Measurements from ENCODE around the gene STK33. TPM values are rescaled to one million over a fixed set of nuclear protein-coding genes. Genes with fewer than 3 reads are reported as not detected.

The STK33 gene
- total RNA-seq, 1 donor from 2014 or later: 3.4 TPM

- no peaks in the 10 kb centered on the region for H3K27me3 Mint-ChIP-seq (ENCODE audit: low read depth)
These were observed 44.3 kb upstream of the STK33 start for GRCh38 chr11:8638300-8638699.

GRCh38 chr11:8636127-8636526 is 42.1 kb upstream of the STK33 start:
- Mint-ChIP-seq H3K36me3 (ENCODE audit: low read depth) (peaks cover 21% of the 10 kb centered on the region), H3K4me1 (ENCODE audit: low read depth) (peaks cover 7% of the 10 kb centered on the region), H3K27ac (ENCODE audit: unreplicated experiment) (no peak overlapping the region), H3K4me3 (ENCODE audit: unreplicated experiment) (no peak overlapping the region), H3K27me3 (ENCODE audit: low read depth) (no peaks in the 10 kb centered on the region), H3K9me3 (ENCODE audit: low read depth) (peaks cover 9% of the 10 kb centered on the region)
- no peak for DNase-seq (ENCODE audit: low spot score)
- TF ChIP-seq CTCF (IDR thresholded peaks at IDR 0.05): no peak

More at GRCh38 chr11:8638300-8638699, 44.3 kb upstream of the STK33 start:
- Mint-ChIP-seq H3K4me3 (ENCODE audit: unreplicated experiment) (no peak overlapping the region), H3K4me1 (ENCODE audit: low read depth) (no peaks in the 10 kb centered on the region), H3K36me3 (ENCODE audit: low read depth) (peaks cover 26% of the 10 kb centered on the region), H3K27ac (ENCODE audit: unreplicated experiment) (no peak overlapping the region), H3K9me3 (ENCODE audit: low read depth) (peaks cover 9% of the 10 kb centered on the region)
- DNase-seq (ENCODE audit: low spot score): no peak
- no peak for TF ChIP-seq CTCF (IDR thresholded peaks at IDR 0.05)

GRCh38 chr11:8634498-8634897 is 40.5 kb upstream of the STK33 start:
- Mint-ChIP-seq H3K36me3 (ENCODE audit: low read depth) (peaks cover 21% of the 10 kb centered on the region), H3K27me3 (ENCODE audit: low read depth) (no peaks in the 10 kb centered on the region), H3K9me3 (ENCODE audit: low read depth) (peaks cover 9% of the 10 kb centered on the region), H3K27ac (ENCODE audit: unreplicated experiment) (no peak overlapping the region), H3K4me1 (ENCODE audit: low read depth) (peaks cover 11% of the 10 kb centered on the region), H3K4me3 (ENCODE audit: unreplicated experiment) (no peak overlapping the region)
- TF ChIP-seq CTCF (IDR thresholded peaks at IDR 0.05): no peak
- DNase-seq (ENCODE audit: low spot score): no peak

GRCh38 chr11:8631395-8632118 is 37.5 kb upstream of the STK33 start:
- Mint-ChIP-seq H3K36me3 (ENCODE audit: low read depth) (peaks cover 13% of the 10 kb centered on the region), H3K4me1 (ENCODE audit: low read depth) (peaks cover 12% of the 10 kb centered on the region), H3K27ac (ENCODE audit: unreplicated experiment) (no peak overlapping the region), H3K9me3 (ENCODE audit: low read depth) (peaks cover 7% of the 10 kb centered on the region), H3K27me3 (ENCODE audit: low read depth) (no peaks in the 10 kb centered on the region), H3K4me3 (ENCODE audit: unreplicated experiment) (no peak overlapping the region)
- no peak for TF ChIP-seq CTCF (IDR thresholded peaks at IDR 0.05)
- no peak for DNase-seq (ENCODE audit: low spot score)

GRCh38 chr11:8624698-8625097 is 30.7 kb upstream of the STK33 start:
- TF ChIP-seq CTCF (IDR thresholded peaks at IDR 0.05): no peak
- H3K4me1 Mint-ChIP-seq (ENCODE audit: low read depth): peaks cover 3% of the 10 kb centered on the region
- H3K9me3 Mint-ChIP-seq (ENCODE audit: low read depth): no peaks in the 10 kb centered on the region
- peaks cover 15% of the 10 kb centered on the region for H3K36me3 Mint-ChIP-seq (ENCODE audit: low read depth)
- H3K27ac Mint-ChIP-seq (ENCODE audit: unreplicated experiment): no peak overlapping the region
- no peak overlapping the region for H3K4me3 Mint-ChIP-seq (ENCODE audit: unreplicated experiment)
- no peak for DNase-seq (ENCODE audit: low spot score)
- no peaks in the 10 kb centered on the region for H3K27me3 Mint-ChIP-seq (ENCODE audit: low read depth)

Measured in chondrocyte (in vitro differentiated cells).